Neural progenitor cell (in vitro differentiated cells): ENCODE data around the gene GIMAP4. TPM values are rescaled to one million over a fixed set of nuclear protein-coding genes. Genes with fewer than 3 reads are reported as not detected.

ENCODE experiments used
- DNase-seq: peaks from one replicate; pipeline ENCODE4 v3.0.0-alpha.2; 2016; ENCODE audit warnings: low spot score
- H2AFZ ChIP-seq: fragments of 200-600 bp; sonication (generic); replicated peaks from 2 replicates; pipeline ENCODE4 v1.6.1; 2016; ENCODE audit warnings: antibody characterized with exemption
- H3F3A ChIP-seq: fragments of 200-600 bp; sonication (generic); 2 replicates; pipeline ENCODE4 v1.6.1; 2016; ENCODE audit warnings: antibody characterized with exemption, low read depth
- H3K27ac ChIP-seq: fragments of 200-600 bp; sonication (generic); 2 replicates; pipeline ENCODE4 v1.5.1; 2016; ENCODE audit warnings: mild to moderate bottlenecking
- H3K27me3 ChIP-seq: fragments of 200-600 bp; sonication (generic); 2 replicates; pipeline ENCODE4 v1.6.1; 2016; ENCODE audit warnings: mild to moderate bottlenecking, moderate library complexity
- H3K36me3 ChIP-seq: fragments of 200-600 bp; sonication (generic); 2 replicates; pipeline ENCODE4 v1.5.1; 2016
- H3K4me1 ChIP-seq: fragments of 200-600 bp; sonication (generic); 2 replicates; pipeline ENCODE4 v1.6.1; 2016; ENCODE audit warnings: mixed run types
- H3K4me2 ChIP-seq: fragments of 200-600 bp; sonication (generic); 2 replicates; pipeline ENCODE4 v1.6.1; 2016
- H3K4me3 ChIP-seq: fragments of 200-600 bp; sonication (generic); 2 replicates; pipeline ENCODE4 v1.5.1; 2016
- H3K79me2 ChIP-seq: fragments of 200-600 bp; sonication (generic); 2 replicates; pipeline ENCODE4 v1.6.1; 2016; ENCODE audit warnings: low read depth
- H3K9ac ChIP-seq: fragments of 200-600 bp; sonication (generic); 2 replicates; pipeline ENCODE4 v1.6.1; 2016
- H3K9me3 ChIP-seq: fragments of 200-600 bp; sonication (generic); 2 replicates; pipeline ENCODE4 v1.5.1; 2016; ENCODE audit warnings: low read depth
- H4K20me1 ChIP-seq: fragments of 200-600 bp; sonication (generic); 2 replicates; pipeline ENCODE4 v1.6.1; 2016; ENCODE audit warnings: low read depth
- H3K27ac Mint-ChIP-seq: 3 replicates; pipeline ENCODE4 v1.8.0; 2021; ENCODE audit warnings: mixed read lengths
- H3K27me3 Mint-ChIP-seq: 2 replicates; pipeline ENCODE4 v1.8.0; 2022; ENCODE audit warnings: low read depth, mild to moderate bottlenecking, inconsistent platforms, moderate library complexity, mixed read lengths; ENCODE audit not compliant: insufficient read depth
- H3K36me3 Mint-ChIP-seq: 3 replicates; pipeline ENCODE4 v1.8.0; 2021; ENCODE audit warnings: mixed read lengths
- H3K4me1 Mint-ChIP-seq: 3 replicates; pipeline ENCODE4 v1.8.0; 2021; ENCODE audit warnings: mixed read lengths
- H3K4me3 Mint-ChIP-seq: 3 replicates; pipeline ENCODE4 v1.8.0; 2021; ENCODE audit warnings: mild to moderate bottlenecking, moderate library complexity, mixed read lengths
- H3K9me3 Mint-ChIP-seq: 3 replicates; pipeline ENCODE4 v1.8.0; 2020; ENCODE audit warnings: mixed read lengths
- CTCF ChIP-seq: fragments of 200-600 bp; sonication (generic); IDR thresholded peaks from 2 replicates; pipeline ENCODE4 v1.5.1; 2017; ENCODE audit warnings: antibody characterized with exemption, mild to moderate bottlenecking
- EZH2 ChIP-seq: fragments of 200-600 bp; sonication (generic); IDR thresholded peaks from 2 replicates; pipeline ENCODE4 v1.6.1; 2017; ENCODE audit warnings: antibody characterized with exemption, mild to moderate bottlenecking, moderate library complexity
- EZH2phosphoT487 ChIP-seq: fragments of 200-600 bp; sonication (generic); IDR thresholded peaks from 2 replicates; pipeline ENCODE4 v1.6.1; 2017; ENCODE audit warnings: antibody characterized with exemption
- total RNA-seq: library from RNA; depleted of rRNA; stranded (reverse); fragments of >200 nt; gene quantifications from 2 replicates; pipeline ENCODE4 v1.2.3, GENCODE V29; 2015; ENCODE audit warnings: low replicate concordance

The GIMAP4 gene
- total RNA-seq, 1 donor from 2014 or later: not detected

DNA sequence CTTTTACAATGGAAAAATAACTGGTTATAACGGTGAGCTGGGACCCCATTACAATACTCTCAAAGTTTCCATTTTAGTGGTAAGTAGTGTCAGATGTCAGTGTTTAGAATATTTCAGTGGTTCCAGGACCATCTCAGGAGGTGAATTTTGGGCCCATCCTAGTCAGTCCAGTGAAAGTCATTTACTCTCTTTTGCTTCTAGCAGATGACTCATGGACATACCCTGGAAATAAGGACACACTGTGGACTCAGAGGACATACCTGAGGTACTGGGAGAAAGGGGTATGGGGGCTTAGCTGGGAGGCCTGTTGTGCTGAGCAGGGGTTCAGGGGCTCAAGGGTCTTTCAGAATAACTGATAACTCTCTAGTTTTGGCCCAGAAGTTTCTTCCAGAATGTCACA is 618 bp upstream of the GIMAP4 start:
- Histone ChIP-seq H3K27ac (no peak overlapping the region), H3K79me2 (no peaks in the 10 kb centered on the region), H3K4me3 (no peak overlapping the region), H3K9ac (no peak overlapping the region), H3K4me2 (no peak overlapping the region), H2AFZ (no peak overlapping the region), H3K36me3 (no peaks in the 10 kb centered on the region), H3K9me3 (no peaks in the 10 kb centered on the region), H4K20me1 (no peaks in the 10 kb centered on the region), H3K27me3 (no peaks in the 10 kb centered on the region), H3F3A (no peaks in the 10 kb centered on the region), H3K4me1 (no peaks in the 10 kb centered on the region)
- no peak overlapping the region for H3K4me3 Mint-ChIP-seq
- H3K27ac Mint-ChIP-seq: no peak overlapping the region
- H3K27me3 Mint-ChIP-seq: no peaks in the 10 kb centered on the region
- TF ChIP-seq EZH2 (no peak), EZH2phosphoT487 (no peak), CTCF (no peak)
- DNase-seq: no peak
- H3K4me1 Mint-ChIP-seq: peaks cover 3% of the 10 kb centered on the region
- H3K9me3 Mint-ChIP-seq: no peaks in the 10 kb centered on the region
- no peaks in the 10 kb centered on the region for H3K36me3 Mint-ChIP-seq

GRCh38 chr7:150567871-150568301 is 696 bp downstream of the GIMAP4 start:
- no peak overlapping the region for H2AFZ ChIP-seq
- Mint-ChIP-seq H3K27ac (no peak overlapping the region), H3K4me1 (peaks cover 3% of the 10 kb centered on the region), H3K27me3 (no peaks in the 10 kb centered on the region), H3K36me3 (no peaks in the 10 kb centered on the region), H3K4me3 (no peak overlapping the region), H3K9me3 (no peaks in the 10 kb centered on the region)
- DNase-seq: no peak
- H3K79me2 ChIP-seq: no peaks in the 10 kb centered on the region
- no peak overlapping the region for H3K4me2 ChIP-seq
- no peak for TF ChIP-seq EZH2phosphoT487
- TF ChIP-seq CTCF: no peak
- no peak for TF ChIP-seq EZH2
- H3K27ac ChIP-seq: no peak overlapping the region
- no peak overlapping the region for H3K9ac ChIP-seq
- H3K4me1 ChIP-seq: no peaks in the 10 kb centered on the region
- H3K9me3 ChIP-seq: no peaks in the 10 kb centered on the region
- H3K36me3 ChIP-seq: no peaks in the 10 kb centered on the region
- H3K27me3 ChIP-seq: no peaks in the 10 kb centered on the region
- H3F3A ChIP-seq: no peaks in the 10 kb centered on the region
- H4K20me1 ChIP-seq: no peaks in the 10 kb centered on the region
- no peak overlapping the region for H3K4me3 ChIP-seq

GRCh38 chr7:150568714-150569113 is 1.5 kb downstream of the GIMAP4 start:
- H3K4me1 Mint-ChIP-seq: no peaks in the 10 kb centered on the region
- H2AFZ ChIP-seq: no peak overlapping the region
- no peaks in the 10 kb centered on the region for H3F3A ChIP-seq
- H3K4me3 Mint-ChIP-seq: no peak overlapping the region
- H3K9me3 ChIP-seq: no peaks in the 10 kb centered on the region
- H3K27me3 ChIP-seq: no peaks in the 10 kb centered on the region
- TF ChIP-seq EZH2phosphoT487: no peak
- TF ChIP-seq EZH2: no peak
- H3K27ac ChIP-seq: no peak overlapping the region
- H3K4me2 ChIP-seq: no peak overlapping the region
- H3K27me3 Mint-ChIP-seq: no peaks in the 10 kb centered on the region
- H3K36me3 Mint-ChIP-seq: no peaks in the 10 kb centered on the region
- H3K4me1 ChIP-seq: no peaks in the 10 kb centered on the region
- H3K36me3 ChIP-seq: no peaks in the 10 kb centered on the region
- no peaks in the 10 kb centered on the region for H3K9me3 Mint-ChIP-seq
- no peak for DNase-seq
- no peaks in the 10 kb centered on the region for H3K79me2 ChIP-seq
- no peak overlapping the region for H3K9ac ChIP-seq
- no peaks in the 10 kb centered on the region for H4K20me1 ChIP-seq
- no peak overlapping the region for H3K27ac Mint-ChIP-seq
- H3K4me3 ChIP-seq: no peak overlapping the region

GRCh38 chr7:150569245-150569955 is 2.2 kb downstream of the GIMAP4 start:
- Histone ChIP-seq H3K4me1 (no peaks in the 10 kb centered on the region), H3K9ac (no peak overlapping the region), H3K4me3 (no peak overlapping the region), H3K9me3 (no peaks in the 10 kb centered on the region), H3K79me2 (no peaks in the 10 kb centered on the region), H3K27ac (no peak overlapping the region), H3K36me3 (no peaks in the 10 kb centered on the region), H4K20me1 (no peaks in the 10 kb centered on the region), H3K4me2 (no peak overlapping the region), H2AFZ (no peak overlapping the region), H3K27me3 (no peaks in the 10 kb centered on the region), H3F3A (no peaks in the 10 kb centered on the region)
- TF ChIP-seq EZH2phosphoT487 (no peak), CTCF (no peak), EZH2 (no peak)
- no peak for DNase-seq
- Mint-ChIP-seq H3K4me3 (no peak overlapping the region), H3K9me3 (no peaks in the 10 kb centered on the region), H3K27ac (no peak overlapping the region), H3K4me1 (no peaks in the 10 kb centered on the region), H3K27me3 (no peaks in the 10 kb centered on the region), H3K36me3 (no peaks in the 10 kb centered on the region)
